HG02610 (cell line): ENCODE data around the gene TSPAN31.
"Not testable (repeated sequence)": the region's sequence is repeated elsewhere in the genome, so short reads cannot be mapped to it uniquely, and the experiment has no call there.

ENCODE experiments used
- ATAC-seq: cut with Tn5 transposase; IDR thresholded peaks from one replicate; pipeline ENCODE4 v1.9.1; 2021; ENCODE audit warnings: mild to moderate bottlenecking, moderate library complexity; ENCODE audit not compliant: unreplicated experiment

The TSPAN31 gene, protein sequence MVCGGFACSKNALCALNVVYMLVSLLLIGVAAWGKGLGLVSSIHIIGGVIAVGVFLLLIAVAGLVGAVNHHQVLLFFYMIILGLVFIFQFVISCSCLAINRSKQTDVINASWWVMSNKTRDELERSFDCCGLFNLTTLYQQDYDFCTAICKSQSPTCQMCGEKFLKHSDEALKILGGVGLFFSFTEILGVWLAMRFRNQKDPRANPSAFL

DNA sequence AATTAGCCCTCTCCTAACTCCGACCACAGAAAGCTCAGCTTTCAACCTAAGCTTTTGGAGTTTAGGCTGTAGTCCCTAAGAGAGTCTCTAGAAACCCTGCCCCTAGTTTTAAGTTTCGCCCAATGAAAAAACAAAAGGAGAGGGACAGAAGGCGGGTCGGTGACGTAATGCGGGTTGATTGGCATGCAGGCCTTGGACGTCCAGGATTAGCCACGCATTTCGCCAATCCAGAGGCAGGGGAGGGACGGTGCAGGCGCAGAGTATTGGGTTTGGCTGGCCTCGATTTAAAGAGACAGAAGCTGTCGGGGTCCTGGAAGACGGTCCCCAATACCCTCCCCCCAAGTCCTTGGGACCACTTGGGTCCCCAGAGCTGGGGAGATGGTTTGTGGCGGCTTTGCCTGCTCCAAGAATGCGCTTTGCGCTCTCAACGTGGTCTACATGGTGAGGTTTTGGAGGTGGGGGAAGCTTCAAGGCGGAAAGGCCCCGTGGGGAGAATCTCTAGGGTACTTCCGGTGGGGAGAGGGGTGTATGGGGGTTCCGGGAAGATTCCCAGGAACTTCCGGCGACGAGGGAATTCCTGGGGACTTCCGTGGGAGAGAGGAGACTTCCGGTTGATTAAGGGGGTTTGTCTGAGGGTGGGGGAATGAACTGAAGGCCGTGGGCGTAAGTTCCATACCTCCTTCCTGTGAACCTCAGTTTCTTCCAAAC, at the start of gene TSPAN31:
TSS of gene TSPAN31 (plus strand) at position 263 of the 708 bp plus-strand sequence. CDS start at position 379, 116 bp downstream.
- peak; percentile 79 for ATAC-seq

GRCh38 chr12:57695770-57696432, 48.9 kb upstream of the TSPAN31 start:
- ATAC-seq: no peak

GRCh38 chr12:57697076-57697475, 47.8 kb upstream of the TSPAN31 start:
- ATAC-seq: no peak

DNA sequence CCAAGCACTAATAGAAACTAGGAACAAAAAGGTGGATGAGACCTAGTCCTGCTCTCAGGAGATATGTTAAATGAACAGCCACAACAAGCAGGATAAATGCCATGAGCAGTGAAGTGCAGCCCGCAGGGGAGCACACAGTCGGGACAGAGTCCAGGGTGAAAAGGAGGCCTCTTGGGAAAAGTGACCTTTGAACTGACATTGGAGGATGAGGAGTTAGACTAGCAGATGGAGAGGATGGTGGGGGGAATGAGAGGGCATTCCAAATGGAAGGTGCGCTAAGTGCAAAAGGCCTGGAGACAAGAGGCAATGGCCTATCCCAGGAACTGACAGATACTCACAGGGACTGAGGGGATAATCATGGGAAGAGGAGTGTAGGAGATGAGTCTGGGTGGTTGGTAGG, 46.4 kb upstream of the TSPAN31 start:
- ATAC-seq: no peak

DNA sequence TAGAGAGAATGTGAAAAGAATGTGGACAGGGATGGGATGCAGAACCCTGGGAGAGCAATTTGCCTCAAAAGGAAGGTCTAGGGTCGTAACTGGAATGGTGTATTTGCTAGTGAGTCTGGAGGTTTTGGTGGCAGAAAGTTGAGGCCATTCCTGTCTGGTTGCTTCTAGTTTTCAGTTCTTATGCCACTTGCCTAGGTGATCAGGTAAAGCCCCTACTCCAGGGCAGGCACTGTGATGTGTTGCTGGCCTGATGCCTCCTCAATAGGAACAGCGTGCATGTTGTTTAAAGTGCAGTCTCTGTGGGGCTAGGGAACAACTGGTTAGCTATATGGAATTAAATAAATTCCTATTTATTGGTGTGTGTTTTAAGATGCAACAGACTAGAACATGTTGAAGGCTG, 44.5 kb upstream of the TSPAN31 start:
- ATAC-seq: no peak

DNA sequence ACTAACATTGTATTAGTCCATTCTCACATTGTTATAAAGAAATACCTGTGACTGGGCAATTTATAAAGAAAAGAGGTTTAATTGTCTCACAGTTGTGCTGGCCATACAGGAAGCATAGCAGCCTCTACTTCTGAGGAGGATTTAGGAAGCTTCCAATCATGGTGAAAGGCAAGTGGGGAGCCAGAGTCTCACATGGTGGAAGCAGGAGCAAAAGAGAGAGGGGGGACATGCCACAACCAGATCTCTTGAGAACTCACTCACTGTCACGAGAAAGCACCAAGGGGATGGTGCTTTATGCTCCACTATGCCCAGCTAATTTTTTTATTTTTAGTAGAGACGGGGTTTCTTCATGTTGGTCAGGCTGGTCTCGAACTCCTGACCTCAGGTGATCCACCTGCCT, 37.6 kb upstream of the TSPAN31 start:
- ATAC-seq: no peak

GRCh38 chr12:57708296-57708695, 36.5 kb upstream of the TSPAN31 start:
- ATAC-seq: no peak

GRCh38 chr12:57712701-57713100, 32.1 kb upstream of the TSPAN31 start:
- ATAC-seq: no peak

- no peak for ATAC-seq
These were observed 31.6 kb upstream of the TSPAN31 start for GRCh38 chr12:57713209-57713608.

DNA sequence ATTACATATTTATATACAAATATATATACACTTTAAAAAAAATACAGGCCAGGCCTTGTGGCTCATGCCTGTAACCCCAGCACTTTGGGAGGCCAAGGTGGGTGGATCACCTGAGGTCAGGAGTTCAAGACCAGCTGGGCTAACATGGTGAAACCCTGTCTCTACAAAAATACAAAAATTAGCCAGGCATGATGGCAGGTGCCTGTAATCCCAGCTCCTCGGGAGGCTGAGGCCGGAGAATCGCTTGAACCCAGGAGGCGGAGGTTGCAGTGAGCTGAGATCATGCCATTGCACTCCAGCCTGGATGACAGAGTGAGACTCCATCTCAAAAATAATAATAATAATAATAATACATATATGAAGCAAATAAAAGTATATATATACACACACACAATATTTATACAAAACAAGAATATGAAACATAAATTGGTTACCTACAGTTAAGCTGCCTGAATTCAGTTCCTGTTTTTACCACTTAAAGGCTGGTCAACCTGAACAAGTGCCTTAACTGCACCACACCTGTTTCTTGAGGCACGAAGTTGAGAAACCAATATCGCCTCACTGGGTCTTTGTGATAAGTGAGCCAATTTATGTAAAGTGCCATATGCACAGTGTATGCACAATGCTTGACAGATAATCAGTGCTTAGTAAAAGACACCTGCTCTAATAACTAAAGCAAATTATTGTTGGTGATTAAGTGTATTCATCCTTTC, 29.6 kb upstream of the TSPAN31 start:
- not testable (repeated sequence) for ATAC-seq

- ATAC-seq: no peak
These were observed 29.1 kb upstream of the TSPAN31 start for GRCh38 chr12:57715786-57716185.

- ATAC-seq: no peak
These were observed 28.5 kb upstream of the TSPAN31 start for GRCh38 chr12:57716305-57716704.

GRCh38 chr12:57717131-57717530, 27.7 kb upstream of the TSPAN31 start:
- no peak for ATAC-seq

GRCh38 chr12:57717846-57718640, 26.8 kb upstream of the TSPAN31 start:
- no peak for ATAC-seq

DNA sequence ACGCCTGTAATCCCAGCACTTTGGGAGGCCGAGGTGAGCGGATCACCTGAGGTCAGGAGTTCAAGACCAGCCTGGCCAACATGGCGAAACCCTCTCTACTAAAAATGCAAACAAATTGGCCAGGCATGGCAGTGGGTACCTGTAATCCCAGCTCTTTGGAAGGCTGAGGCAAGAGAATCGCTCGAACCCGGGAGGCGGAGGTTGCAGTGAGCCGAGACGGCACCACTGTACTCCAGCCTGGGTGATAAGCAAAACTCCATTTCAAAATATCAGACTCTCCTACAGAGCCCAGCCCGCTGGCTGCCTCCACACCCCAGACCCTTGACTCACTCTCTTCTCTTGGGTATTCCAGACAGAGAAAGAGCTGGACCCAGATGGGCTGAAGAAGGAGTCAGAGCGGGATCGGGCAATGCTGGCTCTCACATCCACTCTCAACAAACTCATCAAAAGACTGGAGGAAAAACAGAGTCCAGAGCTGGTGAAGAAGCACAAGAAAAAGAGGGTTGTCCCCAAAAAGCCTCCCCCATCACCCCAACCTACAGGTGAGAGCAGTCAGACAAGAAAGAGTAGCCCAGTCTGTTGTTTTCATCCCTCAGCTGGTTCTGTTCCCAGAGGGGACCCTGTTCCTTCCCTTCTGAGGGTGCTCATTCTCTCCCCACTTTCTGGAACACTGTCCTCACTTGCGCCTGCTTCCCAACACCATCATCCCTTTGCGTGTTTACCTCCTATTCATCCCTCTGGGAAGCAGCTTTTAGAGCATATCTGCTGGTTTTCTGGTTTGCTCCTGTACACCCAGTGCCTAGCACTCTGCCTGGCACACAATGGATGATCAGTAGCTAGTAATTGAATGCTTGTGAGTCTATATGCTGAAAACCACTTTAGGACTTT, 26.0 kb upstream of the TSPAN31 start:
- no peak for ATAC-seq

DNA sequence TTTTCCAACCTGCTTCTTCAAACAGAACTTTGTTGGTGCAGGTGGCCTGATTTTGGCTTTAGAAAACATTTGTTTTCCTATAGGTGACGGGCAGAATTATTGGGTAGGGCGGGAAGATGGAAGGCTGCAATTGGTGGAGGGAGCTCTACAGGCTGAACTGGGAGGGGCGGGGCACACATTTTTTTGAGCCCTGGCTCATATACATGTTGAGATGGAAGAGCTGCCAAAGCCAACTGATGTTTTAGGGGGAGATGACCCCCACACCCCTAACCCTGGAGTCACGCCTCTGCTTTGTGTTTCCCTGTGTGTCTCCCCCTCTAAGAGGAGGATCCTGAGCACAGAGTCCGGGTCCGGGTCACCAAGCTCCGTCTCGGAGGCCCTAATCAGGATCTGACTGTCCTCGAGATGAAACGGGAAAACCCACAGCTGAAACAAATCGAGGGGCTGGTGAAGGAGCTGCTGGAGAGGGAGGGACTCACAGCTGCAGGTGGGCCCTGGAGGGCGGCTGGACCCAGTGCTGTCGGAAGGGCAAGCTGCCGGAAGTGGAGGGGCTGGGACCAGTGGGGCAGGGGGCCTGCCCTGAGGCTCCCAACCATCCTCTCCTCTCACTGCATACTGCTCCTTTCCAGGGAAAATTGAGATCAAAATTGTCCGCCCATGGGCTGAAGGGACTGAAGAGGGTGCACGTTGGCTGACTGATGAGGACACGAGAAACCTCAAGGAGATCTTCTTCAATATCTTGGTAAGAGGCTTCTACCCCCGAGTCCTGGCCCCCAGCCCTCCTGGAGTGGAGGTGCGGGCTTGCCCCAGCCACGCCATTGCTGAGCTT, 24.8 kb upstream of the TSPAN31 start:
- ATAC-seq: no peak

GRCh38 chr12:57720606-57721595, 23.9 kb upstream of the TSPAN31 start:
- no peak for ATAC-seq
